ENCODE results near the gene FEZ2. TPM values are rescaled to one million over a fixed set of nuclear protein-coding genes. Genes with fewer than 3 reads are reported as not detected.
A peak's percentile ranks its signal among the peaks of the same experiment; 100 is the strongest.

Gene FEZ2
- total RNA-seq, 1 donor, result 62.8 TPM

DNA sequence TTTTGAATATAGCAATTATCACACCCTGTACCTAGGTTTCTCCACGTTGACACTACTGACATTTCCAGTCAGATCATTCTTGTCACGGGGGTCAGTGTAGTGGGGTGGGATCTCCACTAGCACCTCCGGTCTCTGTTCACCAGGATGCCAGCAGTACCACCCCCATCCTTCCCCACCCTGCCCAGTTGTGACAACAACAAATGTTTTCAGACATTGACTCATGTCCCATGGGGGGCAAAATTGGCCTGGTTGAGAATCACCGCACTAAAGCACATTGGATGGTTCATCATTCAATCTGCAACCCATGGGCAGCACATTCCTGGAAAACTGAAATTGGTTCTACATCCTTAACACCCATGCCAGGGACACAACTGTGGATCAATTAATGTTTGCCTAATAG lies 32.3 kb downstream of the FEZ2 start:
- no peak overlapping the region for H3K4me3 ChIP-seq (ENCODE audit: low read depth, low read length)
- no peak for DNase-seq (ENCODE audit: low read depth)
- TF ChIP-seq, protein P1, sequence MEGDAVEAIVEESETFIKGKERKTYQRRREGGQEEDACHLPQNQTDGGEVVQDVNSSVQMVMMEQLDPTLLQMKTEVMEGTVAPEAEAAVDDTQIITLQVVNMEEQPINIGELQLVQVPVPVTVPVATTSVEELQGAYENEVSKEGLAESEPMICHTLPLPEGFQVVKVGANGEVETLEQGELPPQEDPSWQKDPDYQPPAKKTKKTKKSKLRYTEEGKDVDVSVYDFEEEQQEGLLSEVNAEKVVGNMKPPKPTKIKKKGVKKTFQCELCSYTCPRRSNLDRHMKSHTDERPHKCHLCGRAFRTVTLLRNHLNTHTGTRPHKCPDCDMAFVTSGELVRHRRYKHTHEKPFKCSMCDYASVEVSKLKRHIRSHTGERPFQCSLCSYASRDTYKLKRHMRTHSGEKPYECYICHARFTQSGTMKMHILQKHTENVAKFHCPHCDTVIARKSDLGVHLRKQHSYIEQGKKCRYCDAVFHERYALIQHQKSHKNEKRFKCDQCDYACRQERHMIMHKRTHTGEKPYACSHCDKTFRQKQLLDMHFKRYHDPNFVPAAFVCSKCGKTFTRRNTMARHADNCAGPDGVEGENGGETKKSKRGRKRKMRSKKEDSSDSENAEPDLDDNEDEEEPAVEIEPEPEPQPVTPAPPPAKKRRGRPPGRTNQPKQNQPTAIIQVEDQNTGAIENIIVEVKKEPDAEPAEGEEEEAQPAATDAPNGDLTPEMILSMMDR (IDR thresholded peaks at IDR 0.05; ENCODE audit: insufficient read depth, low read length), result no peak

DNA sequence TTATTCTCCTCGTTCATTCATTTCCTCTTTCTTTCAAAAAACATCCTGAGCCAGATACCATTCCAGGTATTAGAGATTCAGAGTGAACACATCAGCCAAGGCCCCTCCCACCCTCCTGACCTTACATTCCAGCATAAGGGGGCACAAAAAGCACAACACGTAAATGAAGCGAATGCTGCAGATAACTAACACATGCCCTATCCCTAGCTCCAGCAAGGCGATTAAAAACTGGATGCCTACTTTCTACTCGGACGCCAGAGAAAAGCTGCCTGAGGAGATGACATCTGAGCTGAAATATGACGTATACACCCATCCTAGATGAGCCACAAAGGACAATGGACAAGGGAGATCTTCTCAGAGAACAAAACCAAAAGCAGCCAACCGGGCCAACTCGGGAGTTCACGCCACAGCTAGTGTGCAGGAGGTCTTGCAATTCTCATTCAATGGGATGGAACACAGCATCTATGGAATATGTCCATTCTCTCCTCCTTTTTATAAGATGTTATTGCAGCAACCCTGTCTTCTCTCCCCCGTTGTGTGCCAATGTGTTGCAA lies 33.5 kb downstream of the FEZ2 start:
- no peak for DNase-seq (ENCODE audit: low read depth)
- TF ChIP-seq, protein P1 (IDR thresholded peaks at IDR 0.05; ENCODE audit: insufficient read depth, low read length), result no peak
- H3K4me3 ChIP-seq (ENCODE audit: low read depth, low read length), result no peak overlapping the region

- peak; percentile 68 for DNase-seq (ENCODE audit: low read depth)
- TF ChIP-seq, protein P1 (IDR thresholded peaks at IDR 0.05; ENCODE audit: insufficient read depth, low read length), result no peak
- no peak overlapping the region for H3K4me3 ChIP-seq (ENCODE audit: low read depth, low read length)
These were observed 34.9 kb downstream of the FEZ2 start for GRCh38 chr2:36562973-36563532.

GRCh38 chr2:36562240-36562639 lies 35.7 kb downstream of the FEZ2 start:
- peak; percentile 79 for DNase-seq (ENCODE audit: low read depth)
- H3K4me3 ChIP-seq (ENCODE audit: low read depth, low read length), result no peak overlapping the region
- TF ChIP-seq, protein P1 (IDR thresholded peaks at IDR 0.05; ENCODE audit: insufficient read depth, low read length), result no peak

DNA sequence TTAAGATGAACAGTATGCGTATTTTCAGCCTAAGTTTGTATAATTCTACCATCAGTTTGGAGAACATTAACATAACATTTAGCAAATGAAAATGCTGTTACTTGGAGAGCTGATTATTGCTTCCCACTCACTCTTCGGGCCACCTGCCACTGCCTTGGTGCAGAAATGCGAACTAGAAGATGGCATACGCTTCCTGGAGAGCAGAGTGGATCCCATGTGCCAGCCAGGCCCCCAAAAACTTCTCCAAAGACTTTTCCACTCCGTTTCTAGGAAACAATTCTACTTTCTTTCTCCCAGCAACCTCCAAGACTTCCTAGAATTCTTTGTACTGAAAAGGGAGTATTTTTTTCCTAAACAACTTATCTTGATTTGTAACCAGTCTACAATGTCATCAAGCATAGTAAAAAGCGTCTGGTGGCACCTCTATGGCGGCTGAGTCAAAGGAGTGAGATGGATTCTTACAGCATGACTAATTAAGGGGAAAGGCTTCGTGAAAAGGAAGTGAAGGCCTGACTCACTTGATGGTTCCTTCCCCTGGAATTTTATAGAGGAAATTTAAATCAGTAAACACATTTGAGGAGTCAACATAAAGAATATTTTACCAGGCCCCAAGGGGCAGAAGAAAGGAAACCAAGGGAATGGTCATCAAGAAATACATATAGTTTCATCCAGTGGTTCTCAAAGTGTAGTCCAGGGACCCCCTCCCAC lies 36.6 kb downstream of the FEZ2 start:
- TF ChIP-seq, protein P1 (IDR thresholded peaks at IDR 0.05; ENCODE audit: insufficient read depth, low read length), result no peak
- peak overlapping the region; percentile 16 for H3K4me3 ChIP-seq (ENCODE audit: low read depth, low read length)
- peak; percentile 90 for DNase-seq (ENCODE audit: low read depth)

- TF ChIP-seq, protein P1 (IDR thresholded peaks at IDR 0.05; ENCODE audit: insufficient read depth, low read length), result no peak
- H3K4me3 ChIP-seq (ENCODE audit: low read depth, low read length), result no peak overlapping the region
- DNase-seq (ENCODE audit: low read depth), result no peak
These were observed 37.2 kb downstream of the FEZ2 start for GRCh38 chr2:36560726-36561125.
